Panc1 (cell line): ENCODE measurements around the gene GRIN2A.

Experiments
- CTCF ChIP-seq: fragments of 450-650 bp; IDR thresholded peaks from 2 replicates; pipeline ENCODE4 v1.5.1; 2017; ENCODE audit warnings: mild to moderate bottlenecking
- POLR2AphosphoS5 ChIP-seq: IDR thresholded peaks from 2 replicates; pipeline ENCODE4 v1.6.1; 2012; ENCODE audit warnings: mild to moderate bottlenecking, low read depth, low read length, moderate library complexity
- TF ChIP-seq, protein P1 (sequence below), 2 experiments: IDR thresholded peaks; 2 replicates each; pipeline ENCODE4 v1.6.1; 2011 to 2012; ENCODE audit warnings: low read depth in 2 of 2, control low read depth in 1 of 2, low read length in 1 of 2, mild to moderate bottlenecking in 1 of 2, moderate library complexity in 1 of 2; ENCODE audit not compliant: insufficient read depth in 1 of 2

DNA sequence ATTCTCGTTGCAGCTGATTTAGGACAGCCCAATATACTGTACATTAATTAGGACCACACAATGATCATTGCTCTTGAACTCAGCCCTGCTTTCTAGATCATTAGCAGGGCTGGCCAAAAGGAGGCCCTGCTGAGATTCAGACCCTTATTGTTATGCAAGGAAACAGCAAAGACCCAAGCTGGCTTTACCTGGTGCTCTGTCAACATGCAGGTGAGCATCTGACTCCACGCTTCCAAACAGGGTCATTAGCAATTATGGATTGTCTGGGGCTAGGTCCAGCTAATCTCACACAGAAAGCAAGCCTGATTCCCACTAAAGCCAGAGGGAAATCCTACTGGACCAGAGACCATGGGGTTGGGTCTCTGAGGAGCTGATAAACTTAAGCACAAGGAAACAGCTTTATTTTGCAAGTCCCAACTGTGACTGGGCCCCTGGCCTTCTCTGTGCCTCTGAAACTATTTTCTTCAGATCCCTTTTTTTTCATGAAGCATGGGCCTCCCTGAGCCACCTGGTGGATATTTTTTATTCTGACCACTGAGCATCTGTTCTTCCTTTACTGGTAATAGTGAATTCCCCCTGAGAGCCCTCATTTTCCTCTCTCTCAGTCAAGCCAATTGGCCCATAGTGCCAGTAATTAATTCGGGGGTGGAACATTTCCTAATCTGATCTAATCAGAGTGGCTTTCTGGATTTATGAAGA is 236.1 kb downstream of the GRIN2A start:
- peak; percentile 13; the same call in 1 of the 2 replicates for TF ChIP-seq CTCF
- no peak for TF ChIP-seq POLR2AphosphoS5
- TF ChIP-seq, protein P1, sequence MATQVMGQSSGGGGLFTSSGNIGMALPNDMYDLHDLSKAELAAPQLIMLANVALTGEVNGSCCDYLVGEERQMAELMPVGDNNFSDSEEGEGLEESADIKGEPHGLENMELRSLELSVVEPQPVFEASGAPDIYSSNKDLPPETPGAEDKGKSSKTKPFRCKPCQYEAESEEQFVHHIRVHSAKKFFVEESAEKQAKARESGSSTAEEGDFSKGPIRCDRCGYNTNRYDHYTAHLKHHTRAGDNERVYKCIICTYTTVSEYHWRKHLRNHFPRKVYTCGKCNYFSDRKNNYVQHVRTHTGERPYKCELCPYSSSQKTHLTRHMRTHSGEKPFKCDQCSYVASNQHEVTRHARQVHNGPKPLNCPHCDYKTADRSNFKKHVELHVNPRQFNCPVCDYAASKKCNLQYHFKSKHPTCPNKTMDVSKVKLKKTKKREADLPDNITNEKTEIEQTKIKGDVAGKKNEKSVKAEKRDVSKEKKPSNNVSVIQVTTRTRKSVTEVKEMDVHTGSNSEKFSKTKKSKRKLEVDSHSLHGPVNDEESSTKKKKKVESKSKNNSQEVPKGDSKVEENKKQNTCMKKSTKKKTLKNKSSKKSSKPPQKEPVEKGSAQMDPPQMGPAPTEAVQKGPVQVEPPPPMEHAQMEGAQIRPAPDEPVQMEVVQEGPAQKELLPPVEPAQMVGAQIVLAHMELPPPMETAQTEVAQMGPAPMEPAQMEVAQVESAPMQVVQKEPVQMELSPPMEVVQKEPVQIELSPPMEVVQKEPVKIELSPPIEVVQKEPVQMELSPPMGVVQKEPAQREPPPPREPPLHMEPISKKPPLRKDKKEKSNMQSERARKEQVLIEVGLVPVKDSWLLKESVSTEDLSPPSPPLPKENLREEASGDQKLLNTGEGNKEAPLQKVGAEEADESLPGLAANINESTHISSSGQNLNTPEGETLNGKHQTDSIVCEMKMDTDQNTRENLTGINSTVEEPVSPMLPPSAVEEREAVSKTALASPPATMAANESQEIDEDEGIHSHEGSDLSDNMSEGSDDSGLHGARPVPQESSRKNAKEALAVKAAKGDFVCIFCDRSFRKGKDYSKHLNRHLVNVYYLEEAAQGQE (IDR thresholded peaks at IDR 0.05; ENCODE audit: insufficient read depth in 1 of 2, low read depth in 2 of 2, low read length in 1 of 2) = no peak
